ENCODE measurements around the gene DKK2.

DKK2 gene

DNA sequence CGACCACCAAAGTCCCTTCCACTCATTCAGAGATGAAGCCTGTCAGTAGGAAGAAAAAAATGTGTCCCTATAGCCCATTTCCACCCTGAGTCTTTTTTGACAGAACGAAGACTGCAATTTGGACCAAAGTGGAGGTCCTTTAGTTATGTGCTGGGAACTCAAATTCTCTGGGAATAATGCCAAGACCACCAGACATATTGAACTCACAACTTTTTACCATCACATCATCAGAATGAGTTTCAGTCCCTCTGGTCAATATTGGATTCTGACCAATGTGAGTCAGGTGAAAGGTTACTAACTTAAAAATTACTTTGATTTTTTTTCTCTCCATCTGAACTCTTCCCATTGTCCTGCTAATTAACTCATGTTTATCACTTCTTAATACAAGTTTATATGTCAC lies 128.9 kb downstream of the DKK2 start:
- DNase-seq = no peak

DNA sequence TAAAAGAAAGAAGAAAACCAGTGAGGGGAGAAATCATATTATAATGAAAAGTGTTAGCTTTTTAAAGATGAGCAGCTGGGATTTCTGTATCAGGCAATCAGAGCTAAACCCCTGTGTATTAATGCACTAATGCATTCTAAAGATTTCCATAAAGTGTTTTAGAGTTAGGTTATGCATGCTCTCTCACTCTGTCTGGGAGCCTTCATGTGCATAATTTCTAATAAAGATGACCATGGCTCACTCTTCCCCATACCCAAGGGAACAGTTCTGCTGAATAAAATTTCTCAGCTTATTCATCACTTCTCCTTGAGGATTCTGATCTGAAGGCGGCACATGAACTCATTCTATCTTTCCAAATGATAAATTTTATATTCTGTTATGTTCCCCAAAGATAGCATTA lies 129.4 kb downstream of the DKK2 start:
- DNase-seq = no peak

GRCh38 chr4:106898621-106899230 lies 137.4 kb downstream of the DKK2 start:
- DNase-seq = no peak

GRCh38 chr4:106893903-106894302 lies 142.2 kb downstream of the DKK2 start:
- DNase-seq = no peak

DNA sequence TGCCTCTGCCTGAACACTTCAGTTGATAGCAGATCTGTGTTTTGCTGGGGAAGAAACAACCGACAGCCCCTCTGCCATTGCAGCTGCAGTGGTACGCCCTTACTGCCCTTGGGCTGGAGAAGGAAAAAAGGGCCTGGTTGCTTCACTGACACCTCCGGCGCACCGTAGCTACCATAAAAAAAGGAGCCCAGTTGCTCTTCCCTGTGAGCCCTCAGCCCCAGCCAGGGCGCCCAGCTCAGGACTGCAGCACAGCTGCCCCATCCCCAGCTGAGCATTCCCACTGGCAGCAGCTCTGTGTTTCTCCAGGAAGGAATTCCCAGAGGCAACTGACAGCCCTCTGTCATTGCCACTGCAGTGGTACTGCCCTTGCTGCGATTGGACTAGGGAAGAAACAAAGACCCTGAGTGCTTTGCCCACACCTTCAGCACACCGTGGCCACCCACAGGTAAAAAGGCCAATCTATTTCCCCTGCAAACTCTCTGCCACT lies 142.7 kb downstream of the DKK2 start:
- DNase-seq = no peak

DNA sequence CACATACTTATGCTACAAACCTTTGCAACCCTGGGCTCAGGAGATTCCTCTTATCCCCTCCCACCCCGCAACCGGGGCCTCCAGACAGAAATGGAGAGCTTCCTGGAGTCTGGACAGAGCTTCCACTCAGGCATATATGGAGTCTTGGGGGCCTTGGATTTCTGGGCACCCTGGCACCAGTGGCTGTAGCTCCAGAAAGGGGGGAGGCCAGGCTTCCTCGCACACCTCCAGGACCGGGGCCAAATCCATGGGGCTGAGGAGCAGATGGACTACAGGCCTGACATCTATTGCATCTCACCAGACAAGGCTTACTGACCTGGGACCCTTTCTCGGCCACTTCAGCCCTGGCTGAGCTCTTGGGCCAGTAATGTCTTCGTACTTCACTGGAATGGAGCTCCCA lies 143.3 kb downstream of the DKK2 start:
- DNase-seq = no peak

DNA sequence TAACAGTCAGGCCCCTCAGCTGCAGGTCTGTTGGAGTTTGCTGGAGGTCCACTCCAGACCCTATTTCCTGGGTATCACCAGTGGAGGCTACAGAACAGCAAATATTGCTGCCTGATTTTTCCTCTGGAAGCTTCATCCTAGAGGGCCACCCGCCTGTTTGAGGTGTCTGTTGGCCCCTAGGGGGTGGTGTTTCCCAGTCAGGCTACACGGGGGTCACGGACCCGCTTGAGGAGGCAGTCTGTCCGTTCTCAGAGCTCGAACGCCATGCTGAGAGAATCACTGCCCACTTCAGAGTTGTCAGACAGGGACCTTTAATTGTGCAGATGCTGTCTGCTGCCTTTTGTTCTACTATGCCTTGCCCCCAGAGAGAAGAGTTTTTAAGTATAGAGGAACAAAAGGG lies 160.8 kb downstream of the DKK2 start:
- no peak for DNase-seq
